DMS153 (cell line): ENCODE results near the gene SH3RF3.
A peak's percentile ranks its signal among the peaks of the same experiment; 100 is the strongest.
"Not testable (repeated sequence)": the region's sequence is repeated elsewhere in the genome, so short reads cannot be mapped to it uniquely, and the experiment has no call there.

Experiments used
- DNase-seq: peaks from one replicate; lab custom pipeline; 2025; lab: John Stamatoyannopoulos, UW

The SH3RF3 gene

GRCh38 chr2:109118321-109118720 is 10.7 kb upstream of the SH3RF3 start:
- no peak for DNase-seq

DNA sequence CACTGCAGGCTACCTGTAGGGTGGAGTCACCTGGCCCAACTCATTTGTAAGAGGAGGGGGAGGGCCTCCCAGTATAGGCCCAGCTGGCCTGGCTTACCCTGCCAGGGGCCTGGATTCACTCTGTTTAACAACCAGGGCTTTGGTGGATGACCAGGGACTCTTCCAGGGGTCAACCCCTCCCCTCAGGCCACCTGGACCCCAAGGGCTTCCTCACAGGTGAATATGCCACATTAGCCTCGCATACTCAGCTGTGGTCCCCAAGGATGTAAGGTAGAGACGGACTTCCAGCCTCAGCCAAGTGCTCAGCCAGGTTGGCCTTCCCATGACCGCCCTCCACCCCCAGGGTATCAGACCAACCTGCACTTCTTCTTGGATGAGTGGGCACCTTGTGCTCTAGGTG is 8.8 kb upstream of the SH3RF3 start:
- no peak for DNase-seq

DNA sequence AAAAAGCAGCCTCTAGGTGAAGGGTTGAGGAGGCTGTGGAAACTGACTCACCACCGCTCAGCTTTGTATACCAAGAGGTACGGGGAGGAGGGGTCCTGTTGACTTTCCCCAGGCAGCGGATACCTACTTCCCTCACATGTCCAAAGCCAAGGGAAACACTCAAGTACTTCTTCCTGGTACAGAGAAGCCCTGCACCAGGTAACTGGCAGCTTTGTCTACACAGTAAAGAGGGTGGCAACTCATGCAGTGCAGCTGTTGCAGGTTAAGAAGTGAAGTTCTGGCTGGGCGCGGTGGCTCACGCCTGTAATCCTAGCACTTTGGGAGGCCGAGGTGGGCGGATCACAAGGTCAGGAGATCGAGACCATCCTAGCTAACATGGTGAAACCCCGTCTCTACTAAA is 8.3 kb upstream of the SH3RF3 start:
- DNase-seq = not testable (repeated sequence)

GRCh38 chr2:109123586-109124201 is 5.3 kb upstream of the SH3RF3 start:
- no peak for DNase-seq

GRCh38 chr2:109124982-109125592 is 3.9 kb upstream of the SH3RF3 start:
- DNase-seq = no peak

- DNase-seq = no peak
These were observed 3.2 kb upstream of the SH3RF3 start for GRCh38 chr2:109125593-109126500.

DNA sequence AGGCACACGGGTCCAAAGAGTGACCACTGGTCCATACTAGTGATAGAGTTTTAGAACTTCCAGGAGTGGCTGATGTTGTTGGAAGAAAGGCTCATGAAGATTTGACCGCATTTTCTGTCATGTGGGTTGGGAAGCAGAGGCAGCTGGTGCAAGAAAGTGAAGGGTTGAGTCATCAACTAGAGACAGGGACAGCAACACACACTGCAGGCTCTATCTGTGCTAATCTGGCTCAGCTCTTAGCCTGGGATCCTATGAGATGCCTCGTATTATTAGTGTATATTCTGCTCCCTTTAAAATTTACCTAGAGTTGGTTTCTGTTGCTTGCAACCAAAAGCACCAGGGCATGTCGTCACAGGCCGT is 2.5 kb upstream of the SH3RF3 start:
- DNase-seq = no peak

DNA sequence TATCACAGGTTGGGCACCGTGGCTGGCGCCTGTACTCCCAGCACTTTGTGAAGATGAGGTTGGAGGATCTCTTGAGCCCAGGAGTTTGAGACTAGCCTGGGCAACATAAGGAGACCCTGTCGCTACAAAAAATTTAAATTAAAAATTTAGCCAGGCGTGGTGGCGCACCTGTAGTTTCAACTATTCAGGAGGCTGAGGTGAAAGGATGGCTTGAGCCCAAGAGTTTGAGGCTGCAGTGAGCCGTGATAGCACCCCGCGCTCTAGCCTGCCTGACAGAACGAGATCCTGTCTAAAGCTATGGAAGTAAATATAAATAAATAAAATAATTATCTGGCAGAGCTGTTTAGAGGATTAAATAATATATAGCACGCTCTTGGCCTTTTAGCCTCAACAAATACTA is 1.4 kb upstream of the SH3RF3 start:
- no peak for DNase-seq

DNA sequence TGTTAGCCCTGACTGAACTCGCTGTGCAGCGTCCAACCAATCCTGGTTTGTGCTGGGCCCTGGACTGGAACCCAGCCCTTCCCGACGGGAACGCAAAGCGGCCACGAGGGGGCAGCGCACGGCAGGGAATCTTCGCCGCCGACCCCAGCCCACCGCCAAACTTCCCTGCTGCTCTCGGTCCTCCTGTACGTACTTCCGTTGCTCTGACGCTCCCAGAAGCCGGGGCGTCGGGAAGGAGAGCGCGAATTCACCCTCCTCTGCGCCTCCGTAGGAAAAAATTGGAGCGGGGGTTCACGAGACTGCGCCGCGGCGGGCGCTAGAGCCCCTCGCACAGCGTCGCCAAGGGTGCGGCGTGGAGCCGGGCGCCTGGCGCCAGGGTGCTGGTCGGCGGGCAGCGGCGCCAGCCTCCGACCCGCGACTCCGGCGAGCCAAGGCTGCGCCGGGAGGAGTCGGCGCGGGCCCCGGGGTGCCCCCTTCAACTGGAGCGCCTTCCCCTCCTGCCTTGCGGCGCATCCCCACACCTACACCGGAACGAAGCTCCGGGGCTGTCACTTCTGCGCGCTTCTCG is 873 bp upstream of the SH3RF3 start:
- peak; percentile 69 for DNase-seq

- DNase-seq = no peak
These were observed 433 bp downstream of the SH3RF3 start for GRCh38 chr2:109129356-109129920.

DNA sequence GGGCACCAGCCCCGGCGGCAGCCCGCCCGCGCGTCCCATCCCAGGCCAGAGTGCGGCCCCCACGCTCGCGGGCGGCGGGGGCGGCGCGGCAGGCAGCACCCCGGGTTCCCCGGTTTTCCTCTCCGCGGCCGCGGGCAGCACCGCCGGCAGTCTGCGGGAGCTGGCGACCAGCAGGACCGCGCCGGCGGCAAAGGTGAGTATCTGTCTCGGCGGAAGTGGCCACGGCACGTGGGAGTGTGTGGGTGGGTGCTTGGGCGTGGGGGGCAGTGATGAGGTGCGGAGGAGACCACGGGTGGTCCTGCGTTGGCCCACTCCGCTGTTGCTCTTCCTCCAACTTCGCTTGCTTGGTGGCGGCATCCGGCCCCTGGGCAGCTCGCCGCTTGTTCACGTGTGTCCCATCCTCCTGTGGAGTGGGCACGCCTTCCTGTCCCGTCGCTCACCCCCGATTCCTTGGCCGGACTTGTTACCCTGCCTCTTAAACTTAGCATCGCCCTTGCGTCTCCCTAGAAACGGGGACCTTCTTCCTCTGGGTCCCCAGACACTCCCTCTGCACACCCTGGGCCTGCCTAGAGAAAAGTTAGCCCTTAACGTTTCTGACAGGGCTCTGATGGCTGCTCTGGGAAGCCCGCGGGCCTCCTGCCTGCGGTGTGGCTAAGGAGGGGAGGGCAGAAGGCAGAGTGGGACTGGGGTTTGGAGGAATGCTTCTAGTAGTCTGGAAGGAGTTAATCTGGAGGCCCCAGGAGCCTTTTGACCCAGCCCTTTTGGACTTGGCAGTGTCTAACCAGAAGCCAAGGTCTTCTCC is 1.1 kb downstream of the SH3RF3 start:
- no peak for DNase-seq

- DNase-seq = no peak
These were observed 1.7 kb downstream of the SH3RF3 start for GRCh38 chr2:109130723-109130995.

DNA sequence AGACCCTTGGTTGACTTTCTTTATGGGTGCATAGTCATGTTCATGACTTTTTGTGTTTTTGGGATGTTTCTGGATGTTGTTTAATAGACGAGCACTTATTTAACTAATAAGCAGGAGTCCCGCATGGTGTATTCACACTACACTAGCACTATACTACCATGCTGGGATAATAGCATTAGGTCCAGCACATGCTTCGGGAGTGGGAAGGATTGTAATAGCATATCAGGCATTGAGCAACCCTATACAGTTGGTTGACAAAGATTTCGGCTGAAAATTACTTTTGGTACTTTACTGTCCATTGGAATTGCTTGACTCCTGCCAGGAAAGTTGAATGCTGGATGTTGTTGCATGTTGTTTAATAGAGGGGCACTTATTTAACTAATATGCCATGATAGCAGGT is 2.8 kb downstream of the SH3RF3 start:
- no peak for DNase-seq

DNA sequence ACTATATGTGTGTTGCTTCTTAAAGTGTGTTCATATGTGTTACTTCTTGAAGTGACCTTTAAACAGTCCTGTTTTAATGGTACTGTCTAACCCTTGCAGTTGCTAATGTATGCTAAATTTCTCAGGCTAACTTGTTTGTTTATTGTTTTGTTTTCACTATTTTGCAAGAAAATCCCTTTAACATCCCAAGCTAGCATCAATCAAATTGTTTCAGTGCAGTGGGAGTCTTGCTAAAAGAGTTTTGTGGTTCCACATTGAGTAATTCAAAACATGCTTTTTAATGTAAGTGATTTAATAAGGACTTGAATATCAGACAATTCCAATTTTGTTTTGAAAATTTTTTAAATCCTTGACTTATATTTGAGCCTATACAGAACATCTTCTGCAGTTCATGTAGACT is 3.6 kb downstream of the SH3RF3 start:
- DNase-seq = no peak

- DNase-seq = no peak
These were observed 4.7 kb downstream of the SH3RF3 start for GRCh38 chr2:109133746-109134145.

GRCh38 chr2:109134741-109135358 is 5.8 kb downstream of the SH3RF3 start:
- no peak for DNase-seq

GRCh38 chr2:109135359-109136197 is 6.6 kb downstream of the SH3RF3 start:
- DNase-seq = peak; percentile 26

GRCh38 chr2:109136542-109136941 is 7.5 kb downstream of the SH3RF3 start:
- DNase-seq = no peak

DNA sequence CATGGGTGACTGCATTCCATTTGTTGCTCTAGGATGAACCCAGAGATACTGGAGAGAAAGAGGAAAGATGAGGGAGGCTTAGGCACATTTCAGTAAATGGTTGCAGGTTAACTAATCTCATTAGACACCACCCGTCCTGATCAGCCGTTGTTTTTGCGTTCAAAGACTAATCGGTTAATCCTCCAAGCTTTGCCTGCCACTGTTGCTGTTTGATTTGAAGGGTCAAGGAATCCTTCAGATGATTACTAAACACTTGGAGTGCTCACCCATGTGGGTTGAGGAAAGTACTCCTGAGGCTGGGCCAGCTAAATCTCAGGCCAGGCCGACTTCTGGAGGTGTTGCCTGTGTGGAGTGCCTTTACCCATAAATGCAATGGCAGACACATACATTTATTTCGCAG is 8.6 kb downstream of the SH3RF3 start:
- no peak for DNase-seq

DNA sequence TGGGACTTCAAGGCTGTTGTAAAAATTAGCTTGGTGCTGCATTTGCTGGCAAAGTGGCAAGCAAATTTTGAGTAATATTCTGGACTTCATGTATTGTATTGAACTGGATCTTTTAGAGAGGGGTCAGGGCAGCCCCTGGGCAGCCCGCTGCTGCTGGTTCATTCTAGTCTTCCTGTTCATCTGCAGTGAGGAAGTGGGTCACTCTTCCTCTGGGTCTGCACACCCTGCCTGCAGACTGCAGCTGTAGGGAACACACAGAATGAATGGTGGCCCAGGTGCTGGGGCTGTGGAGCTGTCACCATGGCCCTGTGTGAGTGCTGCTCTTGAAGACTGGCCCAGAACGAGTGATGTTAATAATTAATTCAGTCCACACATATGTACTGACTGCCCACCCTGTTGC is 9.4 kb downstream of the SH3RF3 start:
- DNase-seq = no peak

DNA sequence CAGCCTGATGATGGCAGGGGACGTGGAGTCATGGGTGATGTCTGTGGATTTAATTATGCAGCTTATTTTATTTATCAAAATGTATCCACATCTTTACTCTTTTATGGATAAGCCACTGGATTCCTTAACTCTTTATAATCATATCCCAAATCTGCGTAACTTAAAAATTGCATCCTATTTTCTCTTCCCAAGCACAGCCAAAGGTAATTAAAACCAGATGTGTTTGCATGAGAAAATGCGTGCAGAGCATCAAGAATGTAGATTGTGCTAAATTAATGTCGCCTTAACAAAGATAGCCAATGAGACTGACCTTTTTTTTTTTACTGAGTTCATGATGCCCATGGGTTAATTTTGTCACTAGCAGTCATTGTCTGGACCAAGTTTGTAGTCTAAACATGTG is 10.0 kb downstream of the SH3RF3 start:
- no peak for DNase-seq
